Keratinocyte (primary cell): ENCODE results near the gene SAMD4A. TPM values are rescaled to one million over a fixed set of nuclear protein-coding genes. Genes with fewer than 3 reads are reported as not detected.

Source experiments
- DNase-seq: peaks from one replicate; pipeline ENCODE4 v3.0.0-alpha.2; 2011; ENCODE audit warnings: low read depth, missing footprints, low spot score
- FAIRE-seq: peaks from 2 replicates; lab custom pipeline; 2011; peaks lifted over from hg19 to GRCh38; lab: Jason Lieb, UNC
- H2AFZ ChIP-seq: 2 replicates; pipeline ENCODE4 v1.6.0; 2012; ENCODE audit warnings: low read length, control low read depth, inconsistent platforms; ENCODE audit not compliant: control insufficient read depth
- H3K27ac ChIP-seq: 2 replicates; pipeline ENCODE4 v1.5.1; 2011; ENCODE audit warnings: low read length; ENCODE audit not compliant: control insufficient read depth, insufficient read depth
- H3K27me3 ChIP-seq: 3 replicates; pipeline ENCODE4 v1.6.0; 2011; ENCODE audit warnings: low read length; ENCODE audit not compliant: control insufficient read depth, insufficient read depth; ENCODE audit errors: extremely low read depth
- H3K36me3 ChIP-seq, 2 experiments: 2 replicates in 1 of 2; 3 replicates in 1 of 2; pipeline ENCODE4 v1.5.1; 2011; ENCODE audit warnings: low read length in 2 of 2, mild to moderate bottlenecking in 1 of 2; ENCODE audit not compliant: control insufficient read depth in 2 of 2, insufficient read depth in 2 of 2; ENCODE audit errors: extremely low read depth in 1 of 2
- H3K4me1 ChIP-seq: 3 replicates; pipeline ENCODE4 v1.5.1; 2011; ENCODE audit warnings: low read length; ENCODE audit not compliant: control insufficient read depth, insufficient read depth; ENCODE audit errors: extremely low read depth
- H3K4me2 ChIP-seq: 3 replicates; pipeline ENCODE4 v1.6.0; 2011; ENCODE audit warnings: low read depth, low read length; ENCODE audit not compliant: control insufficient read depth, insufficient read depth; ENCODE audit errors: extremely low read depth
- H3K4me3 ChIP-seq, 3 experiments: fragments of 200-600 bp in 1 of 3; sonication (generic) in 1 of 3; 2 replicates in 2 of 3; 3 replicates in 1 of 3; pipeline ENCODE4 v1.5.1; 2011 to 2016; ENCODE audit warnings: low read length in 3 of 3, mild to moderate bottlenecking in 3 of 3, control low read depth in 2 of 3, inconsistent platforms in 1 of 3, low read depth in 1 of 3, mixed read lengths in 1 of 3, mixed run types in 1 of 3, moderate library complexity in 1 of 3; ENCODE audit not compliant: control insufficient read depth in 2 of 3, insufficient read depth in 2 of 3; ENCODE audit errors: extremely low read depth in 1 of 3
- H3K79me2 ChIP-seq: 2 replicates; pipeline ENCODE4 v1.6.0; 2012; ENCODE audit warnings: low read length; ENCODE audit not compliant: control insufficient read depth, insufficient read depth
- H3K9ac ChIP-seq: 3 replicates; pipeline ENCODE4 v1.6.0; 2011; ENCODE audit warnings: low read length; ENCODE audit not compliant: control insufficient read depth, insufficient read depth; ENCODE audit errors: extremely low read depth
- H3K9me1 ChIP-seq: 3 replicates; pipeline ENCODE4 v1.6.0; 2011; ENCODE audit warnings: low read length; ENCODE audit not compliant: control insufficient read depth, insufficient read depth; ENCODE audit errors: extremely low read depth
- H3K9me3 ChIP-seq: 2 replicates; pipeline ENCODE4 v1.5.1; 2012; ENCODE audit warnings: low read depth, low read length; ENCODE audit not compliant: control insufficient read depth
- H4K20me1 ChIP-seq: 3 replicates; pipeline ENCODE4 v1.6.0; 2011; ENCODE audit warnings: low read length; ENCODE audit not compliant: control insufficient read depth, insufficient read depth; ENCODE audit errors: extremely low read depth
- EZH2 ChIP-seq: IDR thresholded peaks from one replicate; pipeline ENCODE4 v1.6.1; 2012; ENCODE audit warnings: inconsistent platforms, mild to moderate bottlenecking, low read length, moderate library complexity
- dilution Hi-C: fragments of 300-500 bp; cut with MboI; formaldehyde crosslinking; loops from one replicate; pipeline ENCODE4 v1.7.0; 2020; ENCODE audit warnings: low sequenced_read_pairs; ENCODE audit not compliant: extremely low pct_ligation_motif_present
- polyA plus RNA-seq, 5 experiments: library from polyadenylated mRNA; depleted of rRNA in 3 of 5; stranded (reverse) in 3 of 5; stranded (forward) in 1 of 5; unstranded in 1 of 5; fragments of >200 nt; gene quantifications; 1 replicate in 1 of 5; 2 replicates in 3 of 5; 3 replicates in 1 of 5; pipeline versions ENCODE4 v1.2.1 to v1.2.3, GENCODE V29; 2011 to 2012; ENCODE audit warnings: missing spikeins in 2 of 5, low read depth in 1 of 5, low replicate concordance in 1 of 5
- TF ChIP-seq, protein P1 (sequence below), 3 experiments: IDR thresholded peaks in 1 of 3; conservative IDR thresholded peaks in 1 of 3; optimal IDR thresholded peaks in 1 of 3; 2 replicates in 2 of 3; 3 replicates in 1 of 3; pipeline versions ENCODE3 to v1.5.1; 2011; ENCODE audit warnings: low read length in 3 of 3, mild to moderate bottlenecking in 3 of 3, moderate library complexity in 2 of 3, control low read depth in 1 of 3, inconsistent platforms in 1 of 3; ENCODE audit not compliant: insufficient read depth in 2 of 3; ENCODE audit errors: extremely low read depth in 1 of 3

SAMD4A gene
- polyA plus RNA-seq, 1 donor (not counting 4 experiments of a cell fraction or from before 2014, with no cell fraction given) = 16.2 TPM

DNA sequence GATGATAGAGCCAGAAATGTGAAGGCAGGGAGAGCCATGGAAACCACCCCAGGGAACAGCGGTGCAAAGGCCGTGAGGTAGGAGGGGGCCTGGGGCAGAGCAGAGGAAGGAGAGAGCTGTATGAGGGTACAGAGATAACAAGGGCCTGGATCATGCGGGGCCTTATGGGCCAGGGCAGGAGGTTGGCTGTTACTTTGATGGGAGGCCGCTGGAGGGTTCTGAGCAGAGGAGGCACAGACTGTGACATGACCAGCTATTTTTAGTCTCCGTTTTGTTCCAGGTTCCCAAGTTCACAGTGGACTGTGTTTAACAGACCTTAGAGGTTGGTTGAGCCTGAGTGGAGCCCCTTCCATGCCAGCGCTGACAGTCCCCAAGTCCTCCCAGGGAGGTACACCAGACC is 217.1 kb downstream of the SAMD4A start:
- no peak for DNase-seq
- H3K4me1 ChIP-seq = no peaks in the 10 kb centered on the region
- dilution Hi-C loops = no loop called here
- FAIRE-seq = no peak
- H3K27me3 ChIP-seq = no peaks in the 10 kb centered on the region
- no peaks in the 10 kb centered on the region for H4K20me1 ChIP-seq
- no peak overlapping the region for H2AFZ ChIP-seq
- no peaks in the 10 kb centered on the region for H3K9me3 ChIP-seq
- no peak overlapping the region for H3K4me2 ChIP-seq
- TF ChIP-seq, protein P1, sequence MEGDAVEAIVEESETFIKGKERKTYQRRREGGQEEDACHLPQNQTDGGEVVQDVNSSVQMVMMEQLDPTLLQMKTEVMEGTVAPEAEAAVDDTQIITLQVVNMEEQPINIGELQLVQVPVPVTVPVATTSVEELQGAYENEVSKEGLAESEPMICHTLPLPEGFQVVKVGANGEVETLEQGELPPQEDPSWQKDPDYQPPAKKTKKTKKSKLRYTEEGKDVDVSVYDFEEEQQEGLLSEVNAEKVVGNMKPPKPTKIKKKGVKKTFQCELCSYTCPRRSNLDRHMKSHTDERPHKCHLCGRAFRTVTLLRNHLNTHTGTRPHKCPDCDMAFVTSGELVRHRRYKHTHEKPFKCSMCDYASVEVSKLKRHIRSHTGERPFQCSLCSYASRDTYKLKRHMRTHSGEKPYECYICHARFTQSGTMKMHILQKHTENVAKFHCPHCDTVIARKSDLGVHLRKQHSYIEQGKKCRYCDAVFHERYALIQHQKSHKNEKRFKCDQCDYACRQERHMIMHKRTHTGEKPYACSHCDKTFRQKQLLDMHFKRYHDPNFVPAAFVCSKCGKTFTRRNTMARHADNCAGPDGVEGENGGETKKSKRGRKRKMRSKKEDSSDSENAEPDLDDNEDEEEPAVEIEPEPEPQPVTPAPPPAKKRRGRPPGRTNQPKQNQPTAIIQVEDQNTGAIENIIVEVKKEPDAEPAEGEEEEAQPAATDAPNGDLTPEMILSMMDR (optimal IDR thresholded peaks at IDR 0.05 in 1 of 3, IDR thresholded peaks at IDR 0.05 in 1 of 3, conservative IDR thresholded peaks at IDR 0.05 in 1 of 3; ENCODE audit: extremely low read depth in 1 of 3, insufficient read depth in 2 of 3, low read length in 3 of 3) = no peak
- TF ChIP-seq EZH2 = no peak
- no peaks in the 10 kb centered on the region for H3K79me2 ChIP-seq
- no peaks in the 10 kb centered on the region for H3K9me1 ChIP-seq
- no peak overlapping the region for H3K27ac ChIP-seq
- no peak overlapping the region for H3K9ac ChIP-seq
- H3K36me3 ChIP-seq = peaks cover 39 to 58% of the 10 kb centered on the region in 2 experiments
- H3K4me3 ChIP-seq = no peak overlapping the region

DNA sequence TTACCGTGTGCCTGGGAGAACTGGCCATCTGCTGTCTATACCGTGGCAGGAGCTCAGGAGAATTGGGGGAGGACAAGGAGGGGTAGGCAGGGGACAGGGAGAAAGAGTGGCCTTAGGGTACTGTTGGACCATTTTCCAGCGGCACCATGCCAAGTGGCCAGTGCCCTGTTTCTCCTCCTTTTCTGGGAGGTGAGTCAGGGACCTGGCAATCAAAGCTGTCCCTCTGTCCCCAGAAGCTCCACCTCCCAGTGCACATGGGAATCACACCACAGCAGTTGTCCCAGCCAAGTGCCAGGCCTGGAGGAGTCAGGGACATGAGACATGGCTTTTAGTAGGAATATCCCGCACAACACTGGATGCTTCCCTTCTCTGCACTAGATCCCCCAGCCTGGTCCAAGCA is 217.7 kb downstream of the SAMD4A start:
- no peak overlapping the region for H3K4me2 ChIP-seq
- no peaks in the 10 kb centered on the region for H3K9me1 ChIP-seq
- FAIRE-seq (no peak), DNase-seq (no peak)
- no peaks in the 10 kb centered on the region for H3K9me3 ChIP-seq
- no peaks in the 10 kb centered on the region for H3K27me3 ChIP-seq
- no peak overlapping the region for H3K27ac ChIP-seq
- TF ChIP-seq, protein P1 (optimal IDR thresholded peaks at IDR 0.05 in 1 of 3, IDR thresholded peaks at IDR 0.05 in 1 of 3, conservative IDR thresholded peaks at IDR 0.05 in 1 of 3; ENCODE audit: extremely low read depth in 1 of 3, insufficient read depth in 2 of 3, low read length in 3 of 3) = no peak
- no peak for TF ChIP-seq EZH2
- no peak overlapping the region for H3K4me3 ChIP-seq
- no peaks in the 10 kb centered on the region for H3K4me1 ChIP-seq
- H3K79me2 ChIP-seq = no peaks in the 10 kb centered on the region
- dilution Hi-C loops = no loop called here
- H3K36me3 ChIP-seq = peaks cover 39 to 59% of the 10 kb centered on the region in 2 experiments
- H3K9ac ChIP-seq = no peak overlapping the region
- H2AFZ ChIP-seq = no peak overlapping the region
- H4K20me1 ChIP-seq = no peaks in the 10 kb centered on the region
